Activated naive CD8-positive, alpha-beta T cell treated with anti-CD3 and anti-CD28 coated beads, Interleukin-2, amount 50 U/mL, for 24 hours (primary cell): Measurements from ENCODE around the gene ZDHHC21.

Experiments used
- ATAC-seq: fragments of 150-1000 bp; cut with Tn5 transposase; one replicate; pipeline ENCODE4 v1.10.0; 2021
- DNase-seq: peaks from one replicate; pipeline ENCODE4 v3.0.0; 2021
- H3K27ac Mint-ChIP-seq: one replicate; pipeline ENCODE4 v1.8.0; 2021; ENCODE audit warnings: mild to moderate bottlenecking, mixed read lengths
- H3K27me3 Mint-ChIP-seq: one replicate; pipeline ENCODE4 v1.8.0; 2021; ENCODE audit warnings: mixed read lengths
- H3K36me3 Mint-ChIP-seq: one replicate; pipeline ENCODE4 v1.8.0; 2021; ENCODE audit warnings: low read depth, mixed read lengths
- H3K4me1 Mint-ChIP-seq: one replicate; pipeline ENCODE4 v1.8.0; 2021; ENCODE audit warnings: mixed read lengths
- H3K4me3 Mint-ChIP-seq: one replicate; pipeline ENCODE4 v1.8.0; 2021; ENCODE audit warnings: mild to moderate bottlenecking, moderate library complexity, mixed read lengths
- H3K9me3 Mint-ChIP-seq: one replicate; pipeline ENCODE4 v1.8.0; 2021; ENCODE audit warnings: mixed read lengths

ZDHHC21 gene

GRCh38 chr9:14661421-14662059 is 31.7 kb downstream of the ZDHHC21 start:
- no peak overlapping the region for H3K27ac Mint-ChIP-seq
- peaks cover 26% of the 10 kb centered on the region for H3K36me3 Mint-ChIP-seq
- no peak for ATAC-seq
- H3K27me3 Mint-ChIP-seq = no peaks in the 10 kb centered on the region
- H3K4me1 Mint-ChIP-seq = no peaks in the 10 kb centered on the region
- H3K9me3 Mint-ChIP-seq = peaks cover 7% of the 10 kb centered on the region
- no peak overlapping the region for H3K4me3 Mint-ChIP-seq
- no peak for DNase-seq

GRCh38 chr9:14660721-14661120 is 32.5 kb downstream of the ZDHHC21 start:
- Mint-ChIP-seq H3K4me1 (no peaks in the 10 kb centered on the region), H3K4me3 (no peak overlapping the region), H3K36me3 (peaks cover 32% of the 10 kb centered on the region), H3K27ac (no peak overlapping the region), H3K9me3 (peaks cover 10% of the 10 kb centered on the region), H3K27me3 (no peaks in the 10 kb centered on the region)
- DNase-seq (no peak), ATAC-seq (no peak)

- H3K27me3 Mint-ChIP-seq = no peaks in the 10 kb centered on the region
- H3K9me3 Mint-ChIP-seq = peaks cover 28% of the 10 kb centered on the region
- H3K36me3 Mint-ChIP-seq = peaks cover 51% of the 10 kb centered on the region
- no peak overlapping the region for H3K4me3 Mint-ChIP-seq
- no peaks in the 10 kb centered on the region for H3K4me1 Mint-ChIP-seq
- DNase-seq = no peak
- ATAC-seq = no peak
- H3K27ac Mint-ChIP-seq = no peak overlapping the region
Observed at GRCh38 chr9:14654932-14655331, 38.3 kb downstream of the ZDHHC21 start.

GRCh38 chr9:14653511-14653910 is 39.7 kb downstream of the ZDHHC21 start:
- Mint-ChIP-seq H3K27ac (no peak overlapping the region), H3K4me1 (no peaks in the 10 kb centered on the region), H3K9me3 (peaks cover 28% of the 10 kb centered on the region), H3K36me3 (peaks cover 44% of the 10 kb centered on the region), H3K4me3 (no peak overlapping the region), H3K27me3 (no peaks in the 10 kb centered on the region)
- ATAC-seq (no peak), DNase-seq (no peak)

- Mint-ChIP-seq H3K4me1 (no peaks in the 10 kb centered on the region), H3K9me3 (peaks cover 25% of the 10 kb centered on the region), H3K27ac (no peak overlapping the region), H3K36me3 (peaks cover 39% of the 10 kb centered on the region), H3K4me3 (no peak overlapping the region), H3K27me3 (no peaks in the 10 kb centered on the region)
- ATAC-seq (no peak), DNase-seq (no peak)
Observed at GRCh38 chr9:14652729-14653377, 40.4 kb downstream of the ZDHHC21 start.

GRCh38 chr9:14650596-14650995 is 42.6 kb downstream of the ZDHHC21 start:
- H3K27ac Mint-ChIP-seq = no peak overlapping the region
- no peak overlapping the region for H3K4me3 Mint-ChIP-seq
- no peaks in the 10 kb centered on the region for H3K4me1 Mint-ChIP-seq
- DNase-seq (no peak), ATAC-seq (no peak)
- H3K27me3 Mint-ChIP-seq = no peaks in the 10 kb centered on the region
- peaks cover 22% of the 10 kb centered on the region for H3K36me3 Mint-ChIP-seq
- peaks cover 18% of the 10 kb centered on the region for H3K9me3 Mint-ChIP-seq

GRCh38 chr9:14645648-14646047 is 47.6 kb downstream of the ZDHHC21 start:
- Mint-ChIP-seq H3K9me3 (no peaks in the 10 kb centered on the region), H3K36me3 (peaks cover 2% of the 10 kb centered on the region), H3K4me3 (no peak overlapping the region), H3K27me3 (no peaks in the 10 kb centered on the region), H3K27ac (no peak overlapping the region), H3K4me1 (peaks cover 4% of the 10 kb centered on the region)
- DNase-seq (no peak), ATAC-seq (no peak)

- ATAC-seq = no peak
- Mint-ChIP-seq H3K9me3 (no peaks in the 10 kb centered on the region), H3K27me3 (no peaks in the 10 kb centered on the region), H3K36me3 (peaks cover 11% of the 10 kb centered on the region), H3K4me3 (no peak overlapping the region), H3K4me1 (peaks cover 4% of the 10 kb centered on the region), H3K27ac (no peak overlapping the region)
- no peak for DNase-seq
Observed at GRCh38 chr9:14640967-14641366, 52.3 kb downstream of the ZDHHC21 start.

- no peak overlapping the region for H3K27ac Mint-ChIP-seq
- peaks cover 4% of the 10 kb centered on the region for H3K4me1 Mint-ChIP-seq
- ATAC-seq (no peak), DNase-seq (no peak)
- H3K4me3 Mint-ChIP-seq = no peak overlapping the region
- H3K9me3 Mint-ChIP-seq = no peaks in the 10 kb centered on the region
- H3K36me3 Mint-ChIP-seq = peaks cover 11% of the 10 kb centered on the region
- no peaks in the 10 kb centered on the region for H3K27me3 Mint-ChIP-seq
Observed at GRCh38 chr9:14640294-14640693, 52.9 kb downstream of the ZDHHC21 start.

- no peaks in the 10 kb centered on the region for H3K4me1 Mint-ChIP-seq
- no peaks in the 10 kb centered on the region for H3K27me3 Mint-ChIP-seq
- ATAC-seq = no peak
- no peak overlapping the region for H3K27ac Mint-ChIP-seq
- peaks cover 26% of the 10 kb centered on the region for H3K36me3 Mint-ChIP-seq
- H3K4me3 Mint-ChIP-seq = no peak overlapping the region
- DNase-seq = no peak
- peaks cover 3% of the 10 kb centered on the region for H3K9me3 Mint-ChIP-seq
Observed at GRCh38 chr9:14633906-14634565, 59.2 kb downstream of the ZDHHC21 start.

- no peaks in the 10 kb centered on the region for H3K4me1 Mint-ChIP-seq
- peaks cover 3% of the 10 kb centered on the region for H3K9me3 Mint-ChIP-seq
- H3K36me3 Mint-ChIP-seq = peaks cover 20% of the 10 kb centered on the region
- no peak for ATAC-seq
- no peak overlapping the region for H3K27ac Mint-ChIP-seq
- DNase-seq = no peak
- H3K27me3 Mint-ChIP-seq = no peaks in the 10 kb centered on the region
- H3K4me3 Mint-ChIP-seq = no peak overlapping the region
Observed at GRCh38 chr9:14633148-14633547, 60.1 kb downstream of the ZDHHC21 start.

GRCh38 chr9:14627513-14627912 is 65.7 kb downstream of the ZDHHC21 start:
- Mint-ChIP-seq H3K4me3 (no peak overlapping the region), H3K4me1 (no peaks in the 10 kb centered on the region), H3K9me3 (no peaks in the 10 kb centered on the region), H3K27ac (no peak overlapping the region), H3K27me3 (no peaks in the 10 kb centered on the region), H3K36me3 (peaks cover 12% of the 10 kb centered on the region)
- DNase-seq (no peak), ATAC-seq (no peak)

GRCh38 chr9:14618836-14619420 is 74.3 kb downstream of the ZDHHC21 start:
- Mint-ChIP-seq H3K9me3 (no peaks in the 10 kb centered on the region), H3K27me3 (no peaks in the 10 kb centered on the region), H3K4me3 (no peak overlapping the region), H3K36me3 (no peaks in the 10 kb centered on the region), H3K4me1 (no peaks in the 10 kb centered on the region), H3K27ac (no peak overlapping the region)
- ATAC-seq (no peak), DNase-seq (no peak)

- ATAC-seq (no peak), DNase-seq (no peak)
- H3K27me3 Mint-ChIP-seq = no peaks in the 10 kb centered on the region
- H3K9me3 Mint-ChIP-seq = no peaks in the 10 kb centered on the region
- H3K27ac Mint-ChIP-seq = no peak overlapping the region
- no peaks in the 10 kb centered on the region for H3K4me1 Mint-ChIP-seq
- no peak overlapping the region for H3K4me3 Mint-ChIP-seq
- H3K36me3 Mint-ChIP-seq = no peaks in the 10 kb centered on the region
Observed at GRCh38 chr9:14616188-14616982, 76.8 kb downstream of the ZDHHC21 start.
